DLD1 (cell line): ENCODE measurements around the gene PARP3.

Experiments used
- in situ Hi-C: cut with HindIII; loops from 2 replicates; pipeline ENCODE4 v1.10.0; 2017; ENCODE audit warnings: low sequenced_read_pairs

PARP3 gene

GRCh38 chr3:51947215-51947900 lies 5.2 kb downstream of the PARP3 start:
- in situ Hi-C loops = no loop called here

DNA sequence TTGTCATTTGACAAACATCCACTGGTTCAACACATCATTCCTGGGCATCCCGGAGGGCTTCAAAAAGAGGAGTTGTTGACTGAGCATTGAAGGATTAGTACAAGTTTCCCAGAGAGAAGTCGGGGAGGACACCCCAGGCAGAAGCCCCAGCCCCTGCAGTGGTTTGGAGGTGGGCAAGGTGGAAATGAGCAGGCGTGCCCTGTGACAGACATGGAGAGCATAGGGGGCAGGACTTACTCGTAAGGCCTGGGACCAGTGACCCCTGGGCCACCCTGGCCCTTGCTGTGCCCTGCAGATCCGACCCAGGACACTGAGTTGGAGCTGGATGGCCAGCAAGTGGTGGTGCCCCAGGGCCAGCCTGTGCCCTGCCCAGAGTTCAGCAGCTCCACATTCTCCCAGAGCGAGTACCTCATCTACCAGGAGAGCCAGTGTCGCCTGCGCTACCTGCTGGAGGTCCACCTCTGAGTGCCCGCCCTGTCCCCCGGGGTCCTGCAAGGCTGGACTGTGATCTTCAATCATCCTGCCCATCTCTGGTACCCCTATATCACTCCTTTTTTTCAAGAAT lies 5.9 kb downstream of the PARP3 start:
- in situ Hi-C loops = no loop called here

DNA sequence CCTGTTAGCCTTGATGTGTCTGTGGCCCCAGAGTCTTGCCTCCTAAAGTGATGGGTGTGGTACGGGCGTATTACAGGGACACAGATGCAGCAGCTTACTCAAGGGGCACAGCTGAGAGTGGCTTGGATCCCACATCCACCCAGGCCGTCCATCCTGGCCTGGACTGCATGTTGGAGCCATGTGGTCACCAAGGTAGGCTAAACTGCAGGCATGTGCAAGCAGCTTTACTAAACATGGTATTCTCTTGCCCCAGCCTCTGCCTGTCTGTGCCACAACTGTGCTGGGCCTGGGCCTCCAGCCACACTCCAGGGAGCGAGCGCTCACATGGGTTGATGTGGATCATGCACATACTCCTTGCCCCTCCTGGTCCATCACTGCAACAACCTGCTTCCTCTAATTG lies 7.0 kb downstream of the PARP3 start:
- in situ Hi-C loops = no loop called here

- in situ Hi-C loops = no loop called here
Observed at GRCh38 chr3:51950899-51951298, 8.7 kb downstream of the PARP3 start.

DNA sequence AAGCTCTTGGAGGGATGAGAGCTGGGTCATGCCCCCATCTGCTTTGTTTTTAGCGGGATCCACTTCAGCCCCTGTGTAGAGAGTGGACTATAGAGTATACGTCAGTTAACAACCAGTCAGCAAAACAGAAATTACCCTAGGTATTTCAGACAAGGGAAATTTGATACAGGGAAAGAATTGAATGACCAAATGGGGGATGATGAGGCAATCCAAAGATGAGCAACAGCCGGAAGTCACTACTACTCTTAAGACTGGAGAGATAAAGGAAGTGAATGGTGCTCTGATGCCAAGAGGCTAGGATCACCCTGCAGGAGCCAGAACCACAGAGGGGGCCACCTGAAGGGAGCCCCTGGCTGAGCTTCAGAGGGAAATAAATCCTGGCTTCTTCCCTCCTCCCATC lies 11.3 kb downstream of the PARP3 start:
- in situ Hi-C loops = no loop called here

DNA sequence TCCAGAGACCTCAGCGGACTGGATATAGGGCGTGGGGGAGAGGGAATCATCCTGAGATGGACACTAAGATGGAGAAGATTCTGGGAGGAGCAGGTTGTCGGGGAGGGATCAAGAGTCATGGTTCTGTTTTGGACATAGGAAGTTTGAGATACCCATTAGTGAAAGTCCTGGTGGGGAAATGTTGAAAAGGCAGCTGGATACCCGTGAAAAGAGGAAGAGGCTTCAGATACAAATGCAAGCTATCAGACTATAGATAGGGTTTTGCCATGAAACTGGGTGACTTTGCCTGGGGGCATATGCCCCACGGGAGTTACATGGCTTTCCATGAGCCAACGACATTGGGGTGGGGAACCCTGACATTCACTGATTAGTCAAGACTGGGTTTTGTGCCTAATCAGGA lies 11.9 kb downstream of the PARP3 start:
- in situ Hi-C loops = no loop called here

GRCh38 chr3:51954713-51955112 lies 12.6 kb downstream of the PARP3 start:
- in situ Hi-C loops = no loop called here

DNA sequence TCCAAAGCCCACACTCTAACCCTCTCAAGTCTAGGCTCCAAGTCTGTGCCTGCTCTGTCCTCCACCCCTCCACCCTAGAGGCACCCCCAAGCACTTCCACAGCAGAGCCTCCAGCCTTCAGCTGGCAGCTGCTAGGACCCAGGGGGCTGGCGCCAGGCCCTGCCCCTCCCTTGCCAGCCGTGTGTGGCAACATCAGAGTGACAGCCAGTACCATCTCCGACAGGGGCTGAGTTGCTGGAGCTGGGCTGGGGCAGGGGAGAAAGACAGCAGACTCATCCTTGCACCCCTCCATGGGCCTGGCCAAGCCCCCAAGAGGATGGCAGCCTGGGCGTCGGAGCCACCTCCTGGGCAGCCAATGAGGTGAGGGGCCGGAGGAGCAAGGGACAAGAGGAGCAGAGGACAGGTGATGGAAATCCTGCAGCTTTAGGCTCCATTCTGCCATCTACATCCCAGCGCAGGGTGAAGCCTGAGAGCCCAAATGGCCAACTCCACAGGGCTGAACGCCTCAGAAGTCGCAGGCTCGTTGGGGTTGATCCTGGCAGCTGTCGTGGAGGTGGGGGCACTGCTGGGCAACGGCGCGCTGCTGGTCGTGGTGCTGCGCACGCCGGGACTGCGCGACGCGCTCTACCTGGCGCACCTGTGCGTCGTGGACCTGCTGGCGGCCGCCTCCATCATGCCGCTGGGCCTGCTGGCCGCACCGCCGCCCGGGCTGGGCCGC lies 13.2 kb downstream of the PARP3 start, which contains the start of gene GPR62:
Gene GPR62, plus strand, starts transcription at position 207 of the 718 bp plus-strand sequence. Its CDS starts 272 bp downstream, at position 479.
- in situ Hi-C loops = no loop called here

DNA sequence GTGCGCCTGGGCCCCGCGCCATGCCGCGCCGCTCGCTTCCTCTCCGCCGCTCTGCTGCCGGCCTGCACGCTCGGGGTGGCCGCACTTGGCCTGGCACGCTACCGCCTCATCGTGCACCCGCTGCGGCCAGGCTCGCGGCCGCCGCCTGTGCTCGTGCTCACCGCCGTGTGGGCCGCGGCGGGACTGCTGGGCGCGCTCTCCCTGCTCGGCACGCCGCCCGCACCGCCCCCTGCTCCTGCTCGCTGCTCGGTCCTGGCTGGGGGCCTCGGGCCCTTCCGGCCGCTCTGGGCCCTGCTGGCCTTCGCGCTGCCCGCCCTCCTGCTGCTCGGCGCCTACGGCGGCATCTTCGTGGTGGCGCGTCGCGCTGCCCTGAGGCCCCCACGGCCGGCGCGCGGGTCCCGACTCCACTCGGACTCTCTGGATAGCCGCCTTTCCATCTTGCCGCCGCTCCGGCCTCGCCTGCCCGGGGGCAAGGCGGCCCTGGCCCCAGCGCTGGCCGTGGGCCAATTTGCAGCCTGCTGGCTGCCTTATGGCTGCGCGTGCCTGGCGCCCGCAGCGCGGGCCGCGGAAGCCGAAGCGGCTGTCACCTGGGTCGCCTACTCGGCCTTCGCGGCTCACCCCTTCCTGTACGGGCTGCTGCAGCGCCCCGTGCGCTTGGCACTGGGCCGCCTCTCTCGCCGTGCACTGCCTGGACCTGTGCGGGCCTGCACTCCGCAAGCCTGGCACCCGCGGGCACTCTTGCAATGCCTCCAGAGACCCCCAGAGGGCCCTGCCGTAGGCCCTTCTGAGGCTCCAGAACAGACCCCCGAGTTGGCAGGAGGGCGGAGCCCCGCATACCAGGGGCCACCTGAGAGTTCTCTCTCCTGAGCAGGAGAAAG lies 14.0 kb downstream of the PARP3 start:
- in situ Hi-C loops = no loop called here

DNA sequence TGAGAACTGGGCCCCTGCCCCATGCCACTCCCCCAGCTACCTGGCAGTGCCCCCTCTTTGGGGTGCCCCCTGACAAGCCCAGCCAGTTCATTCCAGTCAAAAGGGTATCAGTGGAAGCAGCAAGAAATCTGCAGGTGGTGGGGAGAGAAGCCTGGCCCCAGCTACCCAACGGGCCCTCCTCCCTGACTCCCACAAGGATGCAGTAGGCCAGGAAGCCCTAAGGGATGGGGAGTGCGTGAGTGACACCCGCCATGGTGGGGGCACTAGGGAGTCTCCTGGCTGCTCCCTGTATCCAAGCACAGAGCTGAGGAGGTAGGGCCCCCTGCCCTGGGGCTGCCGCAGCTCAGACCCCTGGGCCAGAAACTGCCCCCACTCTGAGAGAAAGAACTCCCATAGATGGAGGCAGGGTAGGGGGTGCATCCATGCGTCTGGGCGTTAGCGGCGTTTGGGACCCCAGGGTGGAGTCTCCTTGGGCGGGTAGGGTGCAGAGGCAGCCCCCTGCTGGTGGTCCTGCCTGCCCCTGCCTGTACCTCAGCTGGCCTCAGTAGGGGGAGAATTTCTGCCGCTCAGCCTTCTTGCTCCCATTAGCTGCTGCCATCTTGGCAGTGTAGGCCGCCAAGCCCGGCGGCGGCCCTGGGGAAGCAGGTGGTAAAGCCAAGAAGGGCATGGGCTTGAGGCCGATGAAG lies 15.5 kb downstream of the PARP3 start:
- in situ Hi-C loops = no loop called here

DNA sequence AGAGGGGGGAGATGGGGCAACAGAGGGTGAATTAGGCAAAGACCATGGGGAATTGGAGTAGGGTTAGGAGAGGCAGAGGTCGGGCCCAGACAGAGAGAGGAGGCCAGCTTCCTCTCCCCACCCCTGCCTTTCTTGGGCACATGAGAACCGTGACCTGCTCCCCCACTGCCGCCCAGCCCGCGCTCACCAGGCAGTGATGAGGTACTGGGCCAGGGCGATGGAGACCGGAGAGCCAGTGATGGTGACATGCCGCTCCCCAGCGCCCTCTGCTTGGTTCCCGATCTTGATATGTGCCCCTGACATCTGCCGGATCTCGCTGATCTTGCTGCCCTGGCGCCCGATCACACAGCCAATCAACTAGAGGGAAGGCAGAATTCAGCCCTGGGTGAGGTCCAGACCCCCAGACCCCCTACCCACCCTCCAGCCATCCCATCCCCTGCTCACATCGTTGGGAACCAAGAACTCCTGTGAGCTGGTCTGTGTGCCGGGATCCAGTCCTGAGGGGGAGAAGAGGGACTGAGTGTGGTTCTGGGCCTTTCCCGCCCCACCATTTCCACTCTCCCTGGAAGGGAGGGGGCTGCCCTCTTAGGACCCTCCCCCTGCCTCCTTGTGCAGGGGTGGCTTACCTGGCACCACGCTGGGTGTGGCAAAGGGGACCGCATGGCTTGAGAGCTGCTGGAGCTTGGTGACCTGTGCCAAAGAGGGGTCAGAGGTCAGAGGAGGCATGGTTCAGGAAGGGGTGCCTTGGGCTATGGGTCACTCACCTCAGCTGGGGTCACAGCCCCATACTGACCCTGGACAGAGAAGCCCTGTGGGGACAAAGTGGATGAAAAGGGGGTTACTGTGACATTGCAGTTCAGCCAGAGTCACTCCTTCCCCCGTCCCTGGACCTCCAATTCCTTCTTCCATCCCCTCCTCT lies 16.7 kb downstream of the PARP3 start:
- in situ Hi-C loops = no loop called here

GRCh38 chr3:51959651-51960050 lies 17.5 kb downstream of the PARP3 start:
- in situ Hi-C loops = no loop called here

DNA sequence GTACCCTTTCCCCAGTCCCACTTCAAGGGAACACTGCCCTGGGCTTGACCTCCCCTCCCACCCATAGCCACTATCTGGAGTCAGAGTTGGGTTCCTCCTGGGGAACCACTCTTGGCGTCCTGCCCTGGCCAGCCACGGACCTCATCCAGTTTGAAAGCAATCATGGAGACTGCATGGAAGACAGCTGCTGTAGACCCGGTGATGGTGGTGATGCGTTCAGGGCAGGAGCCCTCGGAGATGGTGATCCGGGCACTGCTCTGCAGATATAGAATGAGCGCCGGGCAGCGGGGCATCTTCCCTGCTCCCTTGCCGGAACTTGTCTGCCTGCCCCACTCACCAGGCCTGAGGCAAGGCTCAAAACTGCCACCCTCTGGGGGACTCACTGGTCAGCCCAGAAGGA lies 18.2 kb downstream of the PARP3 start:
- in situ Hi-C loops = no loop called here

GRCh38 chr3:51961011-51961410 lies 18.8 kb downstream of the PARP3 start:
- in situ Hi-C loops = no loop called here

GRCh38 chr3:51961602-51962569 lies 19.7 kb downstream of the PARP3 start:
- in situ Hi-C loops = no loop called here

DNA sequence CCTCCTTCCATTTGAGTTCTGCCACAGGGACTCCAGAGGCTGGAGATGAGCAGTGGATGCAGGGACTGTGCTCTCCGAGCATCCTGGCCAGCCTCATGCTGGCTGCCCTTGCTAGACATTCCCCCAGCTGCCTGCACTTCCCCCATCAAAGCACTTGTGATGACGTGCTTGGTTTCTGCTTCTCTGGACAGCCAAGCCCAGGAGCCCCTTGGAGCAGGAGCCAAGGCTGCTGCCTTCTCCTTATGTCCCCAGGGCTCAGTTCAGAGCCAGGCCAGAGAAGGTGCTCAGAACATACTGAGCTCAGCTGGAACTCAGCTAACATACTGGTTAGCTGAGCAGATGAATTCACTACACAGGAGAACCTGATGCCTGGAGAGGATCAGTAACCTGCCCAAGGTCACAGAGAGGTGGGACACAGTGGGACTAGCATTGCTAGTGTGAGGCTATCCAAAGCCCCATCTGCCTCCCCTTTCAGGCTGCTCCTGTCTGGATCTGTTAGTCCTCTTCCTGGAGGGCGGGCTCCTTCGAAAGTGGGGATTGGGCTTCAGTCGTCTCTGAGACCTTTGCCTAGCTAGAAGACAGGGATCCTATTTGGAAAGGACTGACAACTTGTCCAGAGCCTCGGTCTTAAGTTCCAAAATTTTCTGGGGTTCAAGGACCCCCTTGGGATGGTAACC lies 20.8 kb downstream of the PARP3 start:
- in situ Hi-C loops = no loop called here

DNA sequence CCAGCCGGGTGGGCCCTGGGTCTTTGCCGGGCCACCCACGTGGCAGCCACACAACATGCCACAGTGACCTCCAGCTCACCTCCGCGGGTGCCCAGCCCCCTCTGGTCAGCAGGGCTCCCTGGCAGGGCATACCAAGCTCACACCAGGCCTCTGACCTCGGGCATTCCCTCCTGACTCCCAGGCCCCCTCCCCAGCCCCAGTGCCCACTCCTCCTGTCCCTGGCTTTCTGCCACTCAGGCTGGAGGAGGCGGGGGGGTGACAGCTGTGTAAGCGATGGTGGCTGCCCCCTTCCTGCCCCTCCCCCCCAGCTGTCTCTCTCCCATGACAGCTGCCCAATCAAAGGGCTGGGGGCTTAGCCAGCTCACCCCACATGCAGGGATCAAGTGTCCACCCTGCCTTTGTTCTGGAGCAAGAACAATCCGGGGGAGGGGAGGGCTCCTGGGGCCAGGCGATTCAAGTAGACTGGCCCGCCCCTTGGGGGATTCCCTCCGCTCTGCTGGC lies 21.8 kb downstream of the PARP3 start:
- in situ Hi-C loops = no loop called here

DNA sequence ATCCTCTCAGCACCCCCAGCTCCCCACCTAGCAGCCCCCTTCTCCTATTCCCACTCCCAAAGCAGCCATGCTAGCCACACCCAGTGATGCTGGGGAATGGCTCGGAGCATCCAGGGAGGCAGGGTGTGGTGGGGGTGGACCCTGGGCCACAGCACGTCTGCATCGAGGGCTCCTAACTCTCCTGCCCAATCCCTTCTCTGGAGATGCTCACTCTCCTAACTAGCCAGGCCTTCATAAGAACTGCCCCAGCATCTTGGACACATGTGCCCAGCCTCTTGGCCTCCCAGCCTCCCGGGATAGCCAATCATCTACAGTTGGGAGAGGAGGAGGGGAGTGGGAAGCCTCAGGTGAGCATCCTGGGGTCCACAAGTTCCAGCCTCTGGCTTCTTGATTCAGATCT lies 22.4 kb downstream of the PARP3 start:
- in situ Hi-C loops = no loop called here
